ENCODE measurements around the gene TMEM115. TPM values are rescaled to one million over a fixed set of nuclear protein-coding genes. Genes with fewer than 3 reads are reported as not detected.

Gene TMEM115
- total and polyA plus RNA-seq, 2 of the 13 experiments (the other 11 are each of a cell fraction or from before 2014, with no cell fraction given) = 22.1 to 30.7 TPM

GRCh38 chr3:50333744-50334328 is 25.5 kb downstream of the TMEM115 start (continued):
- TF ChIP-seq ETV6 (CRISPR knock-in tag; conservative IDR thresholded peaks at IDR 0.05) (no peak), PRDM10 (CRISPR knock-in tag; IDR thresholded peaks at IDR 0.05; ENCODE audit: low read depth) (no peak), ZNF557 (CRISPR knock-in tag; IDR thresholded peaks at IDR 0.05) (no peak), UBTF (CRISPR knock-in tag; IDR thresholded peaks at IDR 0.05) (no peak)

- H3K4me1 ChIP-seq (ENCODE audit: insufficient read depth, low read length) = peaks cover 58% of the 10 kb centered on the region
- POLR2A ChIA-PET = no interaction called here
- in situ Hi-C loops (cut with HindIII; ENCODE audit: extremely low pct_ligation_motif_present, low pct_unique_long_range_greater_than_20kb) = no loop called here
- no TSS peak for BruUV-seq (replicated peaks)
- 98% methylated on average over 13 of the region's 19 CpGs for WGBS (ENCODE audit: low lambda C conversion rate)
- ATAC-seq (no peak), DNase-seq (ENCODE audit: low spot score) (no peak), FAIRE-seq (no peak)
- peaks cover 22 to 39% of the 10 kb centered on the region in 2 experiments for H3K36me3 ChIP-seq (replicated peaks in 1 of 2; ENCODE audit: control insufficient read depth in 1 of 2, insufficient read depth in 2 of 2, low read length in 2 of 2)
- peaks cover 55% of the 10 kb centered on the region for H3K79me2 ChIP-seq (ENCODE audit: insufficient read depth, low read length)
- H3K4me3 ChIP-seq (replicated peaks in 1 of 3; ENCODE audit: insufficient read depth in 1 of 3, low read depth in 2 of 3, low read length in 3 of 3) = no peak overlapping the region
- no peak overlapping the region for H3K27ac ChIP-seq (ENCODE audit: extremely low read length, insufficient read depth, low read length)
- intact Hi-C loops (cut with micrococcal nuclease; ENCODE audit: unreplicated experiment) = no loop called here
- H3K27me3 ChIP-seq (ENCODE audit: control insufficient read depth in 1 of 2, insufficient read depth in 2 of 2, low read length in 2 of 2) = no peaks in the 10 kb centered on the region; a peak in 1 of 5 replicates
- H3K9me3 ChIP-seq (ENCODE audit: low read length) = no peaks in the 10 kb centered on the region
- CTCF ChIA-PET (ENCODE audit: low intra/inter-chr PET ratio, low total read pairs) = no interaction called here
- no peak overlapping the region for H3K4me2 ChIP-seq (ENCODE audit: low read depth, low read length)
- H2AFZ ChIP-seq (ENCODE audit: low read length) = no peak overlapping the region
- no peak overlapping the region for H3K9ac ChIP-seq (ENCODE audit: insufficient read depth, low read depth, low read length)
- peaks cover 12% of the 10 kb centered on the region for H4K20me1 ChIP-seq (ENCODE audit: insufficient read depth, low read length)
- TF ChIP-seq NAIF1 (CRISPR knock-in tag; IDR thresholded peaks at IDR 0.05; ENCODE audit: borderline replicate concordance) = no peak
- TF ChIP-seq THAP9 (CRISPR knock-in tag; IDR thresholded peaks at IDR 0.05; ENCODE audit: borderline replicate concordance) = no peak
- TF ChIP-seq ZNF709 (CRISPR knock-in tag; IDR thresholded peaks at IDR 0.05) = no peak
- TF ChIP-seq ZBTB42 (CRISPR knock-in tag; IDR thresholded peaks at IDR 0.05) = no peak
- TF ChIP-seq RNF2 (conservative IDR thresholded peaks at IDR 0.05; ENCODE audit: low read depth) = no peak
- no peak for TF ChIP-seq ZMYM2 (CRISPR knock-in tag; IDR thresholded peaks at IDR 0.05)
- TF ChIP-seq CHD4 (IDR thresholded peaks at IDR 0.05; ENCODE audit: borderline replicate concordance, low read length) = no peak
- TF ChIP-seq MTF2 (CRISPR knock-in tag; IDR thresholded peaks at IDR 0.05; ENCODE audit: borderline replicate concordance) = no peak
- no peak for TF ChIP-seq ZFP82 (CRISPR knock-in tag; IDR thresholded peaks at IDR 0.05; ENCODE audit: borderline replicate concordance)
Measured at GRCh38 chr3:50331364-50331907, 27.9 kb downstream of the TMEM115 start.

Measured in HepG2 (cell line).